GM19463 (cell line): ENCODE measurements around the gene ODAPH.
"Not testable (repeated sequence)": the region's sequence is repeated elsewhere in the genome, so short reads cannot be mapped to it uniquely, and the experiment has no call there.

Experiments
- ATAC-seq: cut with Tn5 transposase; IDR thresholded peaks from one replicate; pipeline ENCODE4 v1.9.1; 2021; ENCODE audit warnings: mild to moderate bottlenecking, moderate library complexity; ENCODE audit not compliant: unreplicated experiment

The ODAPH gene

GRCh38 chr4:75555294-75556164, at the start of gene ODAPH:
Gene ODAPH, plus strand, starts transcription at chr4:75556066. Its CDS starts 17 bp downstream, at chr4:75556083.
- ATAC-seq: peak; percentile 97

GRCh38 chr4:75509592-75509991, 46.3 kb upstream of the ODAPH start:
- ATAC-seq: not testable (repeated sequence)

- no peak for ATAC-seq
These were observed 44.0 kb upstream of the ODAPH start for GRCh38 chr4:75511841-75512240.

- no peak for ATAC-seq
These were observed 43.3 kb upstream of the ODAPH start for GRCh38 chr4:75512386-75513211.

GRCh38 chr4:75513526-75514130, 42.2 kb upstream of the ODAPH start:
- ATAC-seq: no peak

- peak; percentile 93 for ATAC-seq
These were observed 41.5 kb upstream of the ODAPH start, which contains the start of the genes RCHY1 and THAP6 for GRCh38 chr4:75514131-75514948. Gene RCHY1, minus strand, starts transcription at chr4:75514403. Its CDS starts 117 bp downstream, at chr4:75514286. Gene THAP6, plus strand, starts transcription at chr4:75514473. Its CDS starts 980 bp downstream, at chr4:75515453.

GRCh38 chr4:75514949-75515612, 40.8 kb upstream of the ODAPH start:
- ATAC-seq: no peak

GRCh38 chr4:75516144-75516543, 39.7 kb upstream of the ODAPH start:
- no peak for ATAC-seq

GRCh38 chr4:75519452-75519851, 36.4 kb upstream of the ODAPH start:
- ATAC-seq: not testable (repeated sequence)

- no peak for ATAC-seq
These were observed 30.8 kb upstream of the ODAPH start for GRCh38 chr4:75525086-75525485.

GRCh38 chr4:75525910-75526309, 30.0 kb upstream of the ODAPH start:
- ATAC-seq: no peak

GRCh38 chr4:75527482-75527881, 28.4 kb upstream of the ODAPH start:
- ATAC-seq: no peak

- no peak for ATAC-seq
These were observed 25.1 kb upstream of the ODAPH start for GRCh38 chr4:75530556-75531322.

- ATAC-seq: not testable (repeated sequence)
These were observed 24.2 kb upstream of the ODAPH start for GRCh38 chr4:75531536-75532143.

- ATAC-seq: not testable (repeated sequence)
These were observed 22.5 kb upstream of the ODAPH start for GRCh38 chr4:75533339-75533887.

GRCh38 chr4:75533926-75534325, 21.9 kb upstream of the ODAPH start:
- not testable (repeated sequence) for ATAC-seq

- ATAC-seq: not testable (repeated sequence)
These were observed 18.6 kb upstream of the ODAPH start for GRCh38 chr4:75537308-75537707.

GRCh38 chr4:75542824-75543223, 13.0 kb upstream of the ODAPH start:
- no peak for ATAC-seq
